Prostate gland (tissue), 2 donors: ENCODE measurements around the gene ARHGAP44.
"Not testable (repeated sequence)": the region's sequence is repeated elsewhere in the genome, so short reads cannot be mapped to it uniquely, and the experiment has no call there.

ENCODE experiments used
- POLR2A ChIP-seq: fragments of 450-650 bp; IDR thresholded peaks from one replicate; pipeline ENCODE4 v1.6.1; 2016; ENCODE audit warnings: antibody characterized with exemption, mild to moderate bottlenecking
- TF ChIP-seq, protein P1 (sequence below), 4 experiments: fragments of 200-600 bp in 2 of 4; fragments of 450-650 bp in 2 of 4; sonication (generic) in 2 of 4; IDR thresholded peaks; 1 replicate in 3 of 4; 2 replicates in 1 of 4; pipeline ENCODE4 v1.5.1; 2016 to 2019; ENCODE audit warnings: antibody characterized with exemption in 4 of 4, mild to moderate bottlenecking in 2 of 4, moderate library complexity in 2 of 4

DNA sequence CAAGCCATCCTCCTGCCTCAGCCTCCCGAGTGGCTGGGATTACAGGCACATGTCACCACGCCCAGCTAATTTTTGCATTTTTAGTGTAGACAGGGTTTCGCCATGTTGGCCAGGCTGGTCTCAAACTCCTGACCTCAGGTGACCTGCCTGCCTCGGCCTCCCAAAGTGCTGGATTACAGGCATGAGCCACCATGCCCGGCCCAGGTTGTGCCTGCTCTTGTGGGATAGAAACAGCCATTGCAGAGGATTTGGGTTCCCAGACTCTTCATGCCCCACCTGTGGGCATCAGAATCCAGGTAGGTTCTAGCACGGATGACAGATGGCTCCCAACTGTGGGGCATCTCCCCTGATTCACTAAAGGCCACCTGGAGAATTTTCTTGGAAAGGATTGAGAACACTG lies 189.5 kb downstream of the ARHGAP44 start:
- TF ChIP-seq, protein P1, sequence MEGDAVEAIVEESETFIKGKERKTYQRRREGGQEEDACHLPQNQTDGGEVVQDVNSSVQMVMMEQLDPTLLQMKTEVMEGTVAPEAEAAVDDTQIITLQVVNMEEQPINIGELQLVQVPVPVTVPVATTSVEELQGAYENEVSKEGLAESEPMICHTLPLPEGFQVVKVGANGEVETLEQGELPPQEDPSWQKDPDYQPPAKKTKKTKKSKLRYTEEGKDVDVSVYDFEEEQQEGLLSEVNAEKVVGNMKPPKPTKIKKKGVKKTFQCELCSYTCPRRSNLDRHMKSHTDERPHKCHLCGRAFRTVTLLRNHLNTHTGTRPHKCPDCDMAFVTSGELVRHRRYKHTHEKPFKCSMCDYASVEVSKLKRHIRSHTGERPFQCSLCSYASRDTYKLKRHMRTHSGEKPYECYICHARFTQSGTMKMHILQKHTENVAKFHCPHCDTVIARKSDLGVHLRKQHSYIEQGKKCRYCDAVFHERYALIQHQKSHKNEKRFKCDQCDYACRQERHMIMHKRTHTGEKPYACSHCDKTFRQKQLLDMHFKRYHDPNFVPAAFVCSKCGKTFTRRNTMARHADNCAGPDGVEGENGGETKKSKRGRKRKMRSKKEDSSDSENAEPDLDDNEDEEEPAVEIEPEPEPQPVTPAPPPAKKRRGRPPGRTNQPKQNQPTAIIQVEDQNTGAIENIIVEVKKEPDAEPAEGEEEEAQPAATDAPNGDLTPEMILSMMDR (IDR thresholded peaks at IDR 0.05) = not testable (repeated sequence)
- not testable (repeated sequence) for TF ChIP-seq POLR2A
